DMS153 treated with DMSO at 0.1 percent for 48 hours (cell line): ENCODE measurements around the gene FBXO42.

Experiments used
- DNase-seq: peaks from one replicate; lab custom pipeline; 2025; ENCODE audit not compliant: unreplicated experiment; lab: John Stamatoyannopoulos, UW

The FBXO42 gene

DNA sequence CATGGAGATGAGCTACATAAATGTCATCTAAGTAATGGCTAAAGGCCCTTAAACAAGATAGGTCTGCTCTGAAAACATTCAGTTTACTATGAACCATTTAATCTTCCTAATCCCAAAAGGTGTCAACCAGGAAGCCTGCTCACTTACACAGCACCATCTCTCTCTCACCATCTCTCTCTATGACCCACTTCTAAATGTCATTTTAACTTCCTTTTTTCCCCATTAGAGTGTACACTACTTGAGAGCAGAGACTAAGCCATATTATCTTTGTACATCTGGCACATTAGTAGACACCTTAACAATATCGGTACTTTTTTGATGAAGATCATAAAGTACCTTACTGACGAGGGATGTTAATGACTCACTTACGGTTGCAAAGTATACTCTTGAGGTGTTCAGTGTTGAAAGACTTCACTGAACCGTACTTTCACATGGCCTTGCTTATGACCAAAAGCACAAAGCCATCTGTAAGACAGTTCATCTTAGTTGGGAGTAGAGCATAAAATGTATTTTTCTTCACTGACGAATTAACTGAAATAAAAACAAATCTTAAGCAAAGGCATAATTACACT lies 25.4 kb downstream of the FBXO42 start:
- DNase-seq, result no peak

DNA sequence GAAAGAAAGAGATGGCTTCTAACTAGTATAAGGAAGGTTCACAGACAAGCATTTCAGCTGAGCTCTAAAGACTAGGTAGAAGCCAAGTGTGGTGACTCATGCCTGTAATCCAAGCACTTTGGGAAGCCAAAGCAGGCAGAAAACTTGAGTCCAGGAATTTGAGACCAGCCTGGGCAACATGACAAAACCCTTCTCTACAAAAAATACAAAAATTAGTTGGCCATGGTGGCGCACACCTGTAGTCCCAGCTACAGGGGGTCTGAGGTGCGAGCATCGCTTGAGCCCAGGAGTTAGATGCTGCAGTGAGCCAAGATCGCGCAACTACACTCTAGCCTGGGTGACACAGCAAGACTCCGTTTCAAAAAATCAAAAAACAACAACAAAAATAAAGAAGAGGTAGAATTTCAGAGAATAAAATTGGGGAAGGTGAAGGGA lies 27.8 kb downstream of the FBXO42 start:
- no peak for DNase-seq

- no peak for DNase-seq
Observed at GRCh38 chr1:16321176-16321867, 31.0 kb downstream of the FBXO42 start.

DNA sequence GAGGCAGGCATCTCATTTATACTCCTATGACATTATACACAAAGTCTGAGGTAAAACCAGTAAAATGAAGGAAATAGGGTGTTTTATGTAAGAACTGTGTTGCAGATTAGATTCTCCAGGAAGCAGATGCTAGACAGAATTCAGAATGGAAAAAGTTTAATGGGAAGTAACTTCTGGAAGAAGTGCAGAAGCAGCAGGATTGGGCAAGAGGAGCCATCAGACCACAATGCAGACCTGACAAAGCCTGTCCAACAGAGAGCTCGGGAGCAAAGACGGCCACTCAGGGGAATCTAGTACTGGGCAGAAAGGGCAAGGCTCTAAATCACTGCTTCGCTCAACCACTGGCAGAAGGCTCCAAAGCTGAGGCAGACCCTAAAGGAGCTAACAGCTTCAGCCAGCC lies 33.7 kb downstream of the FBXO42 start:
- no peak for DNase-seq

DNA sequence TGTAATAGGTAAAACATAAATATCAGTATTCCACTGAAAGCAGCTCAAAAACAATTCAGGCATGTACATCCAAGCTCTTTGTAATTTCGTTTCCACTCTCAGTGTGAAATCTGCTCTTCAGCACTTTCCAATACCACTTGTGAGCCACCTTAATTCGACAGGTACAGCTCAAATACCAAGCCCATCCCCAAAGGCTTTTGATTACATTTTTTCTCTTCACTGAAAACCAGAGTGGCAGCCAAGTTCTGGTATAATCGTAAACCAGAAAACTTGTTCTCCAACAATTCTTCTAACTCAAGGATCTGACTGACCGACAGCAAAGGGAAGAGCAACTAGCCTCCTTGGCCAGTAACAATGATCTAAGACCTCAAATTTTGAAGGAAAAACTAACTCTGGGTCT lies 36.8 kb downstream of the FBXO42 start:
- DNase-seq, result no peak

DNA sequence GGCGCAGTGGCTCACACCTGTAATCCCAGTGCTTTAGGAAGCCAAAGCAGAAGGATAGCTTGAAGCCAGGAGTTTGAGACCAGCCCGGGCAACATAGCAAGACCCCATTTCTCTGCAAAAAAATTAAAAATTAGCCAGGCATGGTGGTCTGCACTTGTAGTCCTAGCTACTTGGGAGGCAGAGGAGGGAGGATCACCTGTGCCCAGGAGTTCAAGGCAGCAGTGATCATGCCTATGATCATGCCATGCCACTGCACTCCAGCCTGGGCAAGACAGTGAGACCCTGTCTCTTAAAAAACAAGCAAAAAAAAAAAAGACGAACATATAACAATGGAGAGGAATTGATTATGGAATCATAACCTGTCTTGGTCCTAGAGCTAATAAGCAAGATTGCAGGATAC lies 45.1 kb downstream of the FBXO42 start:
- no peak for DNase-seq

- DNase-seq, result no peak
Observed at GRCh38 chr1:16302709-16303627, 49.3 kb downstream of the FBXO42 start.

DNA sequence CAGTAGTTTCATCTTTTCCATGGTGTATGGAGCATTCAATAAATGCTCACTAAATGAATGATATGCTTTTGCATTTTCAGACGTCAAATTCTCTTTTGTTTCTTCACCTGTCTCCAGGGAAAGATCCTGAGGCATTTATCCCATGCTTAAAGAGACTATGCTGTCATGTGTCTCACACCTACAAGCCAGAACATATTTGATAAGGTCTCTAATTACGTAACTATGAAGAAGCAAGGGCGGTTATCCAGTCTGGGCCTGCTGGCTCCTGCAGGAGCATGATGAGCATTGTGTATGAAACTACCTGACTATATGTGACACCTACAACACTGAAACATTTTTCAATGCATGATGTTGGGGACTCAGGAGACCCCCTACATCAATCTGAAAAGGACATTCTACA lies 51.8 kb downstream of the FBXO42 start:
- DNase-seq, result no peak

- no peak for DNase-seq
Observed at GRCh38 chr1:16298653-16299052, 53.6 kb downstream of the FBXO42 start.

DNA sequence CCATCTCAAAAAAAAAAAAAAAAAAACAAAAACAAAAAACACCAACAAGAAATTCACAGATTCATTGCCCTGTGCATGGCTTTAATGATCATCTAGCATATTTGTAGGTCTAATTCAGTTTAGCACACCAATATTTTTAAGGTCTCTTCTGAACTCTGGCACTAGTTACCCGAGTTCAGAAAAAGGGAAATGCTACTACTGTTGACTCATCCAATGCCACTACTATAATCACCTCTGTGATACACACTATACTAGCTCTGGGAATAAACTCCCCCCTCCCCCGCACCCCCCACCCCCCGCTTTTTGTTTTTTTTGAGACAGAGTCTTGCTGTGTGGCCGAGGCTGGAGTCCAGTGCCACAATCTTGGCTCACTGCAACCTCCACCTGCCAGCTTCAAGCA lies 55.6 kb downstream of the FBXO42 start:
- no peak for DNase-seq

GRCh38 chr1:16294219-16295212 lies 57.8 kb downstream of the FBXO42 start:
- DNase-seq, result no peak

DNA sequence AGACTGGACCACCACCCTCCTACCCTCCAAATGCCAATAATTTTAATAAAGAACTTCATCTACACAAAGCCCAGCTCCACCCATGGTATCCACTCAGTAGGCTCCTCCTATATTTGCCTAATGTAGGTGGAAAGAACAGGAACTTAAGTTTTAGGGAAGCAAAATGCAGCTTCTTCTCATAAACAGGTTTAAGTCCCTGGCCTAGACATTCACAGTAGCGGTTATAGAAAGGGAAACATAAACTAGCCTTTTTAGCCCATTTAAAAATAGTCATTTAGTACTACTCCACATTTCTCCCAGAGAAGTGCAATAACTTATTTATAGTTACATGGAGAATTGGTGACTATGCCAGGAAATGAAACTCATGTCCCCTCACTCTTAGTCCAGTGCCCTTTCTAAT lies 58.7 kb downstream of the FBXO42 start:
- DNase-seq, result no peak

DNA sequence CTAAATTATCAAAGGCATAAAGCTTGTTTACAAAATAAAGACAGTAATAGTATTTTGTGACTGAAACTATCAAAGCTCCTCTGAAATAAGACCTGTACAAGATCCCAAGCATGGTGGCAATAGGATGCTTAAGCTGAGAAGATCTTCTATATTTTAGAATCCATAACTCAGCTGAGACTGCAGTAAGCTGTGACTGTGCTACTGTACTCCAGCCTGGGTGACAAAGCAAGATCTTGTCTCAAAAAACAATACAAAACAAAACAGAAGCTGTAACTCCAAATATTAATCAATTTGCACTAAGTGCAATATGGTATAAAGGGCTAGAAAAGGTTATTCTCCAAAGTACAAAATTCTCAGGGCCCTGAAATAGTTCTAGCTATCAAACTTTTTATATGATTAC lies 59.5 kb downstream of the FBXO42 start:
- no peak for DNase-seq

DNA sequence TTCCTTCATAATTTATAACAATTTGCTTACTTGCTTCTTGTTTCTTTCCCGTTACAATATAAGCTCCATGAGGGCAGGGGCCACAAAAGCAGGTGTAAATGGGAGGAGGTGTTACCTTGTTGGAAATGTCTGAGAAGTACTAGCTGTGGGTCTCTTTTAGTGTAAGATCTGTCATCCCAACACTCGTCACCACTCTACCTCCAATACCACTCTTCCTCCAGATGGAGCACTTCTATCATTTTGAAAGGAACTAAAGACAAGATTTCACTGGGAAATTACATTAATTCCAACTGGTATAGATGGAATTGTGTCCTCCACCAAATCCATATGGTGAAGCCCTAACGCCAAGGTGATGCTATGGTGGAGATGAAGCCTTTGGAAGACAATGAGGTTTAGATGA lies 62.3 kb downstream of the FBXO42 start:
- no peak for DNase-seq

GRCh38 chr1:16286122-16286521 lies 66.2 kb downstream of the FBXO42 start:
- no peak for DNase-seq

GRCh38 chr1:16281765-16282164 lies 70.5 kb downstream of the FBXO42 start:
- no peak for DNase-seq

DNA sequence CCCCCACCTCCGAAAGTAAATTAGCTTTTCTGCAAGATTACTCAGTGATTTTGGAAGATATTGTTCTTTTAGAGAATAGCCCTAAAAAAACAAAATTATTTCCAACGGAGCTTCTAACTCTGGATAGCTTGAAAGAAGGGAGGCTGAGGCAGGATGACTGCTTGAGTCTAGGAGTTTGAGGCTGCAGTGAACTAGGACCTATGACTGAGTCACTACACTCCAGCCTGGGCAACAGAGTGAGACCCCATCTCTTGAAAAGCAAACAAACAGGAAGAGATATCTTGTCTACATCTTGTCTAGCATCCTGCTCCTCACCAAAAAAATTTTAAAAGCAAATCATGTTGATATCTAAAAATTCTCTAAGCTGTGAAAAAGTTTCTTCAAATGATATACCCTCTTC lies 73.1 kb downstream of the FBXO42 start:
- DNase-seq, result no peak

GRCh38 chr1:16276302-16277030 lies 75.8 kb downstream of the FBXO42 start:
- no peak for DNase-seq

GRCh38 chr1:16275591-16275990 lies 76.7 kb downstream of the FBXO42 start:
- no peak for DNase-seq

- DNase-seq, result no peak
Observed at GRCh38 chr1:16267690-16268180, 84.5 kb downstream of the FBXO42 start.
